Fibroblast of mammary gland (primary cell): ENCODE data around the gene LAMA2.
A peak's percentile ranks its signal among the peaks of the same experiment; 100 is the strongest.

Source experiments
- DNase-seq: peaks from one replicate; pipeline ENCODE4 v3.0.0-alpha.2; 2010; ENCODE audit warnings: low read depth
- H3K4me3 ChIP-seq: 2 replicates; pipeline ENCODE4 v1.5.1; 2011; ENCODE audit warnings: low read depth, mild to moderate bottlenecking, low read length, moderate library complexity; ENCODE audit not compliant: control insufficient read depth
- CTCF ChIP-seq: conservative IDR thresholded peaks from 2 replicates; pipeline ENCODE4 v1.5.1; 2011; ENCODE audit warnings: low read depth, low read length, inconsistent platforms; ENCODE audit not compliant: control insufficient read depth, insufficient read depth

LAMA2 gene

GRCh38 chr6:129508477-129509145, 625.7 kb downstream of the LAMA2 start:
- no peak for DNase-seq
- H3K4me3 ChIP-seq: no peak overlapping the region
- no peak for TF ChIP-seq CTCF

GRCh38 chr6:129510950-129511349, 628.0 kb downstream of the LAMA2 start:
- peak; percentile 84 for DNase-seq
- no peak overlapping the region for H3K4me3 ChIP-seq
- no peak for TF ChIP-seq CTCF

- peak overlapping the region; percentile 27 for H3K4me3 ChIP-seq
- TF ChIP-seq CTCF: no peak
- DNase-seq: peak; percentile 81
Observed at GRCh38 chr6:129513471-129513870, 630.5 kb downstream of the LAMA2 start.

DNA sequence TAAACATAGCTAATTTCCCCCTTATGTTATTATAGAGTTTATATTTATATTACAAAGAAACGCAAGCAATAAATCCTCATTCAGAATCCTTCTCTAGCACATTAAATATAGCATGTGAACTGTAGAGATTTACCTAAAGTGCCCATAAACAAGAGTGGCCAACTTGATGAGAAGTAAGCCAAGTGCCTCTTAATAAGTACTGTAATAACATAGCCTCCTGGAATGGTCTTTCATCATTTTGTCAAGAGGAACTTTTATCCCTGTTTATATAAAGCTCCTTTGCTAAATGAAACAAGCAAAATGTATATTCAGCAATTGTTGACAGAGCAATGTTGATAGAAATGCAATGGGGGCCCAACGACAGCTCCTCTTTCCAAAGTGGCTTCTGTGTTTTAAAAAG, 632.1 kb downstream of the LAMA2 start:
- no peak for DNase-seq
- no peak for TF ChIP-seq CTCF
- H3K4me3 ChIP-seq: no peak overlapping the region

- TF ChIP-seq CTCF: no peak
- H3K4me3 ChIP-seq: no peak overlapping the region
- DNase-seq: no peak
Observed at GRCh38 chr6:129516005-129516404, 633.1 kb downstream of the LAMA2 start.

DNA sequence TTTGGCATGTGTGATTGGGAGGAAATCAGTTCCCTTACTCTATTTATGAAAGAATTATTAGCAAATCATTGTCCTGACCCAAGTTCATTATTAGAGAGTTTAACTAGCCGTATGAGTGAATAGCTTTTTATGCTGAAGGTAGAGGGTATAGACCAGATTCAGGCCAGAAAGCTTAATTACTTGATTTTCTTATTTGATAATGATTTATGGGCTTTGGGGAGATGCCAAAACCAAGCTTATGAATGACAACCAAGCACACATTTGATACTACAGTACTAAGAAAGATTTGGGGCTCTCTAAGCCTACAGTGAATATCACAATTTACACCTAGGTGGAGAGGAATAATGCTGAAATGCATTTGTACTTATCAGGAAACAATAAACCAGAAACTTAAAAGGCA, 633.8 kb downstream of the LAMA2 start:
- no peak for DNase-seq
- no peak for TF ChIP-seq CTCF
- no peak overlapping the region for H3K4me3 ChIP-seq

DNA sequence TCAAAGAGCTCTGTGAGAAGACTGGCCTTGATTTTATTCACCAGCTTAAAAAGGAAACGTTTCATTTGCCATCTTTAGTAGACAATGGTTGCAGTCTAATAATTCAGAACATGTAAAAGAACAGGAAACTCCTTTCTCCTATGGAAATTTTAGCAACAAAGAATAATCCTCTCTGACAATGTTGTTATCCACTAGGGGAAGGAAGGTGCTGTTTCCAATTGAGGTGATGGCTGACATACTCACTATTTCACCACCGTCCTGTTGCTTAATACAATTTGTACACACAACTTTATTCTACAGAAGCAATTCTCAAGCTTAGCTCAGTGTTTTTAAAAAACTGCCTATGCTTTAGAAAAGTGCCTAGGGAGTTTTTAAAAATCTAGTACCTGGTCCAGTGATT, 634.4 kb downstream of the LAMA2 start:
- TF ChIP-seq CTCF: no peak
- DNase-seq: peak; percentile 62
- H3K4me3 ChIP-seq: no peak overlapping the region
